Neural progenitor cell (in vitro differentiated cells): ENCODE results near the gene RPLP1. TPM values are rescaled to one million over a fixed set of nuclear protein-coding genes. Genes with fewer than 3 reads are reported as not detected.

Source experiments
- DNase-seq: peaks from one replicate; pipeline ENCODE4 v3.0.0-alpha.2; 2016; ENCODE audit warnings: low spot score
- H2AFZ ChIP-seq: fragments of 200-600 bp; sonication (generic); replicated peaks from 2 replicates; pipeline ENCODE4 v1.6.1; 2016; ENCODE audit warnings: antibody characterized with exemption
- H3F3A ChIP-seq: fragments of 200-600 bp; sonication (generic); 2 replicates; pipeline ENCODE4 v1.6.1; 2016; ENCODE audit warnings: antibody characterized with exemption, low read depth
- H3K27ac ChIP-seq: fragments of 200-600 bp; sonication (generic); 2 replicates; pipeline ENCODE4 v1.5.1; 2016; ENCODE audit warnings: mild to moderate bottlenecking
- H3K27me3 ChIP-seq: fragments of 200-600 bp; sonication (generic); 2 replicates; pipeline ENCODE4 v1.6.1; 2016; ENCODE audit warnings: mild to moderate bottlenecking, moderate library complexity
- H3K36me3 ChIP-seq: fragments of 200-600 bp; sonication (generic); 2 replicates; pipeline ENCODE4 v1.5.1; 2016
- H3K4me1 ChIP-seq: fragments of 200-600 bp; sonication (generic); 2 replicates; pipeline ENCODE4 v1.6.1; 2016; ENCODE audit warnings: mixed run types
- H3K4me2 ChIP-seq: fragments of 200-600 bp; sonication (generic); 2 replicates; pipeline ENCODE4 v1.6.1; 2016
- H3K4me3 ChIP-seq: fragments of 200-600 bp; sonication (generic); 2 replicates; pipeline ENCODE4 v1.5.1; 2016
- H3K79me2 ChIP-seq: fragments of 200-600 bp; sonication (generic); 2 replicates; pipeline ENCODE4 v1.6.1; 2016; ENCODE audit warnings: low read depth
- H3K9ac ChIP-seq: fragments of 200-600 bp; sonication (generic); 2 replicates; pipeline ENCODE4 v1.6.1; 2016
- H3K9me3 ChIP-seq: fragments of 200-600 bp; sonication (generic); 2 replicates; pipeline ENCODE4 v1.5.1; 2016; ENCODE audit warnings: low read depth
- H4K20me1 ChIP-seq: fragments of 200-600 bp; sonication (generic); 2 replicates; pipeline ENCODE4 v1.6.1; 2016; ENCODE audit warnings: low read depth
- H3K27ac Mint-ChIP-seq: 3 replicates; pipeline ENCODE4 v1.8.0; 2021; ENCODE audit warnings: mixed read lengths
- H3K27me3 Mint-ChIP-seq: 2 replicates; pipeline ENCODE4 v1.8.0; 2022; ENCODE audit warnings: low read depth, mild to moderate bottlenecking, inconsistent platforms, moderate library complexity, mixed read lengths; ENCODE audit not compliant: insufficient read depth
- H3K36me3 Mint-ChIP-seq: 3 replicates; pipeline ENCODE4 v1.8.0; 2021; ENCODE audit warnings: mixed read lengths
- H3K4me1 Mint-ChIP-seq: 3 replicates; pipeline ENCODE4 v1.8.0; 2021; ENCODE audit warnings: mixed read lengths
- H3K4me3 Mint-ChIP-seq: 3 replicates; pipeline ENCODE4 v1.8.0; 2021; ENCODE audit warnings: mild to moderate bottlenecking, moderate library complexity, mixed read lengths
- H3K9me3 Mint-ChIP-seq: 3 replicates; pipeline ENCODE4 v1.8.0; 2020; ENCODE audit warnings: mixed read lengths
- EZH2 ChIP-seq: fragments of 200-600 bp; sonication (generic); IDR thresholded peaks from 2 replicates; pipeline ENCODE4 v1.6.1; 2017; ENCODE audit warnings: antibody characterized with exemption, mild to moderate bottlenecking, moderate library complexity
- EZH2phosphoT487 ChIP-seq: fragments of 200-600 bp; sonication (generic); IDR thresholded peaks from 2 replicates; pipeline ENCODE4 v1.6.1; 2017; ENCODE audit warnings: antibody characterized with exemption
- total RNA-seq: library from RNA; depleted of rRNA; stranded (reverse); fragments of >200 nt; gene quantifications from 2 replicates; pipeline ENCODE4 v1.2.3, GENCODE V29; 2015; ENCODE audit warnings: low replicate concordance
- TF ChIP-seq, protein P1 (sequence below): fragments of 200-600 bp; sonication (generic); IDR thresholded peaks from 2 replicates; pipeline ENCODE4 v1.5.1; 2017; ENCODE audit warnings: antibody characterized with exemption, mild to moderate bottlenecking

Gene RPLP1
- total RNA-seq, 1 donor from 2014 or later = 109 TPM

DNA sequence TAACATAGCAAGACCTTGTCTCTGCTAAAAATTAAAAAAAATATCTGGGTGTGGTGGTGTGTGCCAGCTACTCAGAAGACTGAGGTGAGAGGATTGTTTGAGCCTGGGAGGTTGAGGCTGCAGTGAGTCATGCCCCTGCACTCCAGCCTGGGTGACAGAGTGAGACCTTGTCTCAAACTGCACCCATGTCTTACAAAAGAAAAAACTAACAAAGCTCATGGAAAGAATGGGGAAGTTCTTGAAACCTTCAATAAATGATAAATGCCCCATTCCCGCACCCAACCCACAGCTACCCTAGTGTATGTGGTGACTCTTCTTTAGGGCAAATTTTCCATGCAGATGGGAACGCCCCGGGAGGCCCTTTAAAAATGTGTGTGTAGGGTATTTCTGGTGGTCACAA is 28.3 kb downstream of the RPLP1 start:
- H3K9me3 Mint-ChIP-seq = peaks cover 3% of the 10 kb centered on the region
- H3K4me3 Mint-ChIP-seq = no peak overlapping the region
- H3K36me3 Mint-ChIP-seq = peaks cover 4% of the 10 kb centered on the region
- no peak for DNase-seq
- no peak overlapping the region for H3K27ac Mint-ChIP-seq
- Histone ChIP-seq H3K79me2 (no peaks in the 10 kb centered on the region), H3K36me3 (no peaks in the 10 kb centered on the region), H3K4me2 (no peak overlapping the region), H4K20me1 (no peaks in the 10 kb centered on the region), H3K27me3 (no peaks in the 10 kb centered on the region), H3K9me3 (peaks cover 3% of the 10 kb centered on the region), H3K4me3 (no peak overlapping the region), H3K4me1 (no peaks in the 10 kb centered on the region), H3K27ac (no peak overlapping the region), H3F3A (no peaks in the 10 kb centered on the region), H2AFZ (no peak overlapping the region), H3K9ac (no peak overlapping the region)
- H3K27me3 Mint-ChIP-seq = peaks cover 11% of the 10 kb centered on the region
- H3K4me1 Mint-ChIP-seq = peaks cover 10% of the 10 kb centered on the region
- no peak for TF ChIP-seq EZH2phosphoT487

DNA sequence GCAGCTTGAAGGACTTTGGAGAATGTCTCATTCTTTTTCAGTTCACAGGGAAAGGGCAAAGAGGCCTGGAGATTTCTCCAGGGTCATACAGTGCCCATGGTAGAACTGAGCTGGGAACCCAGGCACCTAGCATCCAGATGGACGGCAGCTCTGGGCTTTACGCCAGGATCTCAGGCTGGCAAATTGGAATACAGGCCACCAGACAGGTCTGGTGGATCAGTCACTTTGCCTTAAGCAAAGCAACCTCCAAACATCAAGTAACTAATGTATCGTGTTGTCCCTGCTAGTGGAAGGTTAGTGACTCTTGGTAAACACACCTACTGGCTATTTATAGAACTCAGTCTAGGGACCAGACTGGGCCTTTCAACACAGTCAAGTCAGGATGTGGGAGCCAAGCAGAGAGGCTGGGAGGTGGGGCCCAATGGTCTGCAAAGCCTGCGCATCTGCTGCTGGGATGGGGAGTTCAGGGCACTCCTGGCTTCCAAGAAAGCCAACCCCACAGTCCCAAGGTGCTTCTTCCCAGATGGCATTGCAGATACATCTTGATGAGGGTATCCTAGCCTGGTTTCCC is 30.2 kb downstream of the RPLP1 start:
- Histone ChIP-seq H3K36me3 (no peaks in the 10 kb centered on the region), H2AFZ (no peak overlapping the region), H3F3A (no peaks in the 10 kb centered on the region), H3K27ac (no peak overlapping the region), H3K27me3 (no peaks in the 10 kb centered on the region), H3K4me2 (no peak overlapping the region), H3K9ac (no peak overlapping the region), H3K79me2 (no peaks in the 10 kb centered on the region), H3K9me3 (peaks cover 3% of the 10 kb centered on the region), H3K4me3 (no peak overlapping the region), H3K4me1 (no peaks in the 10 kb centered on the region), H4K20me1 (no peaks in the 10 kb centered on the region)
- H3K9me3 Mint-ChIP-seq = peaks cover 6% of the 10 kb centered on the region
- H3K36me3 Mint-ChIP-seq = peaks cover 4% of the 10 kb centered on the region
- no peak overlapping the region for H3K27ac Mint-ChIP-seq
- no peak for DNase-seq
- H3K4me1 Mint-ChIP-seq = peaks cover 10% of the 10 kb centered on the region
- H3K4me3 Mint-ChIP-seq = no peak overlapping the region
- H3K27me3 Mint-ChIP-seq = peaks cover 12% of the 10 kb centered on the region
- TF ChIP-seq EZH2phosphoT487 = no peak

DNA sequence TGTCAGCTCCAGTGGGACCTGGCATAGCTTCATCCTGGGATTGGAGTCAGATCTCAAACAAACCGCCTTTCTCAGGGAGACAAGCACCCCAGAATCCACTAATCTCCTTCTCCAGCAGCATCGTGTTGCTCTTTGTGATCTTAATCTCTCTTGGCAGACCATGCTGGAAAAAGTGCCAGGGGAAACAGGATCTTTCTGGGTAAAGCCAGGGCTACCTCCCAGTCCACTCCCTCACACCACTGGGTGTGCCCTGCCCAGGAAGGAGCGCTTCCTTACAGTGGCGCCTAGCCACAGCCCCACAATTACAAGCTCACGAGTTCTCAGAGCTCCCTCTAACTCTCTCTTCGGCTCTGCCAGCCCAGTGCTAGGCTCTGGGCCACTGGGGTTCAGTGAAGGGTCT is 32.2 kb downstream of the RPLP1 start:
- no peaks in the 10 kb centered on the region for H3K36me3 Mint-ChIP-seq
- Histone ChIP-seq H3K27ac (no peak overlapping the region), H3K79me2 (no peaks in the 10 kb centered on the region), H3K4me2 (no peak overlapping the region), H3F3A (no peaks in the 10 kb centered on the region), H4K20me1 (no peaks in the 10 kb centered on the region), H3K9me3 (peaks cover 3% of the 10 kb centered on the region), H3K36me3 (no peaks in the 10 kb centered on the region), H3K27me3 (no peaks in the 10 kb centered on the region), H3K4me3 (no peak overlapping the region), H3K4me1 (no peaks in the 10 kb centered on the region), H3K9ac (no peak overlapping the region), H2AFZ (no peak overlapping the region)
- H3K4me3 Mint-ChIP-seq = no peak overlapping the region
- DNase-seq = no peak
- H3K9me3 Mint-ChIP-seq = peaks cover 4% of the 10 kb centered on the region
- TF ChIP-seq EZH2 = no peak
- TF ChIP-seq, protein P1, sequence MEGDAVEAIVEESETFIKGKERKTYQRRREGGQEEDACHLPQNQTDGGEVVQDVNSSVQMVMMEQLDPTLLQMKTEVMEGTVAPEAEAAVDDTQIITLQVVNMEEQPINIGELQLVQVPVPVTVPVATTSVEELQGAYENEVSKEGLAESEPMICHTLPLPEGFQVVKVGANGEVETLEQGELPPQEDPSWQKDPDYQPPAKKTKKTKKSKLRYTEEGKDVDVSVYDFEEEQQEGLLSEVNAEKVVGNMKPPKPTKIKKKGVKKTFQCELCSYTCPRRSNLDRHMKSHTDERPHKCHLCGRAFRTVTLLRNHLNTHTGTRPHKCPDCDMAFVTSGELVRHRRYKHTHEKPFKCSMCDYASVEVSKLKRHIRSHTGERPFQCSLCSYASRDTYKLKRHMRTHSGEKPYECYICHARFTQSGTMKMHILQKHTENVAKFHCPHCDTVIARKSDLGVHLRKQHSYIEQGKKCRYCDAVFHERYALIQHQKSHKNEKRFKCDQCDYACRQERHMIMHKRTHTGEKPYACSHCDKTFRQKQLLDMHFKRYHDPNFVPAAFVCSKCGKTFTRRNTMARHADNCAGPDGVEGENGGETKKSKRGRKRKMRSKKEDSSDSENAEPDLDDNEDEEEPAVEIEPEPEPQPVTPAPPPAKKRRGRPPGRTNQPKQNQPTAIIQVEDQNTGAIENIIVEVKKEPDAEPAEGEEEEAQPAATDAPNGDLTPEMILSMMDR = no peak
- no peak for TF ChIP-seq EZH2phosphoT487
- peaks cover 4% of the 10 kb centered on the region for H3K4me1 Mint-ChIP-seq
- H3K27ac Mint-ChIP-seq = peak overlapping the region; percentile 73
- H3K27me3 Mint-ChIP-seq = peaks cover 8% of the 10 kb centered on the region

DNA sequence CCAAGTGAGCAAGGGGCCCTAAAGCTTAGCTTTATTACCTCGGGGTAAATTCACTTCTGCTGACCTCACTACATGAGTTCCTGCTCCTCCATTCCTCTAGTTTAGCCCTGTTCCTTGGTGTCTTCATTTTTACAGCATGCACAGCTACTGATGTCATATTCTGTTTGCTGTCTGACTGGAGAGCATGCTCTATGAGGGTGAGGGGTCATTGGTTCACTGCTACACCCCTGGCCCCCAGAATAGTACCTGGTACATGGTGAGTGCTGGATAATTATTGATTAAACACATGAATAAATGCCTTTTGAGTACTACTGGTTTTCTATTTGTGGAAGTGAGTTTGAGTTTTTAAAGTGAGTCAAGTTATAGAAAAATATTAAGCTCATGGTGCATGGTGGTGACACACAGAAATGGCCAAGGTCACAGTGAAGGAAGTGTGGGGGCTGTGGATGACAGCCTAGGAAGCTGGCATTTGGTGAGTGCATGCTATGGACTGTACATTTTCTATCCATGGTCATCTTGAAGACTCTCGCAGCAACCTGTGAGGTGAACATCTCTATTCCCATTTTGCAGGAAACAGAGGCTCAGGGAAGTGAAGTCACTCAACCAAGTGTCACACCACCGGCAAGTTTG is 34.0 kb downstream of the RPLP1 start:
- H3K27me3 Mint-ChIP-seq = peaks cover 10% of the 10 kb centered on the region

More for the DNA sequence above, 34.0 kb downstream of the RPLP1 start:
- Histone ChIP-seq H3K9me3 (no peaks in the 10 kb centered on the region), H3K36me3 (no peaks in the 10 kb centered on the region), H3K9ac (no peak overlapping the region), H2AFZ (no peak overlapping the region), H4K20me1 (no peaks in the 10 kb centered on the region), H3K4me1 (no peaks in the 10 kb centered on the region), H3F3A (no peaks in the 10 kb centered on the region), H3K4me2 (no peak overlapping the region), H3K79me2 (no peaks in the 10 kb centered on the region), H3K27me3 (no peaks in the 10 kb centered on the region), H3K27ac (no peak overlapping the region), H3K4me3 (no peak overlapping the region)
- H3K4me3 Mint-ChIP-seq = no peak overlapping the region
- H3K36me3 Mint-ChIP-seq = peaks cover 2% of the 10 kb centered on the region
- peaks cover 7% of the 10 kb centered on the region for H3K9me3 Mint-ChIP-seq
- no peak overlapping the region for H3K27ac Mint-ChIP-seq
- TF ChIP-seq EZH2phosphoT487 (no peak), EZH2 (no peak)
- TF ChIP-seq, protein P1 = no peak
- peaks cover 4% of the 10 kb centered on the region for H3K4me1 Mint-ChIP-seq
- DNase-seq = no peak
